HT-29 (cell line): ENCODE measurements around the gene SNRNP25. TPM values are rescaled to one million over a fixed set of nuclear protein-coding genes. Genes with fewer than 3 reads are reported as not detected.

Source experiments
- DNase-seq: peaks from one replicate; pipeline ENCODE4 v3.0.0-alpha.2; 2015; ENCODE audit warnings: low spot score
- total RNA-seq: library from RNA; depleted of rRNA; stranded (reverse); fragments of >200 nt; shearing (Covaris generic); gene quantifications from 2 replicates; pipeline ENCODE4 v1.2.3, GENCODE V29; 2014

The SNRNP25 gene
- total RNA-seq, 1 experiment from 2014 or later: 67.5 TPM

DNA sequence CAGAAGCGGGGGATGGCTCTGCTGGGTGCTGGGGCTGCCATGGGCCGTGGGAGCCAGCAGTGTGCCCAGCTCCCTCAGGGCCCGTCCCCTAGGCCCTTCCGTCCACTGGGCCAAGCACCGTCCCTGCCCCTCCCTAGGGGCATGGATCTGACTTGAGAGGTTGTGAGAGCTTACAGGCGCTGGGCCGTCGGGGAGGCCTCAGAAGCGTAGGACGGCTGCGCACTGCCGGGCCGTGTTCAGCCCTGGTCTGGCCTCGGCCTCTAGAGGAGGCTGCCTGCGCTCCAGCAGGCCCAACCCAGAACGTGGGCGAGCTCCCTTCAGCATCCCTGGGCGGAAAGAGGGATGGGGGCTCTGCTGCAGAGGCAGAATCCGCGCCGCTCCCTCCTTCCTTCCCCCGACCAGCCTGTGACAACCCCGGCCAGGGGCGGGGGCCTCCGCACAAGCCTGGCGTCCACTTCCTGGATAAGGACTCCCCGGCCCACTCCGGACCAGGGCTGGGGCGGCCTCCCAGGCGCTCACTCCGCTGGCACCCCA is 23.7 kb downstream of the SNRNP25 start:
- DNase-seq: peak; percentile 69

DNA sequence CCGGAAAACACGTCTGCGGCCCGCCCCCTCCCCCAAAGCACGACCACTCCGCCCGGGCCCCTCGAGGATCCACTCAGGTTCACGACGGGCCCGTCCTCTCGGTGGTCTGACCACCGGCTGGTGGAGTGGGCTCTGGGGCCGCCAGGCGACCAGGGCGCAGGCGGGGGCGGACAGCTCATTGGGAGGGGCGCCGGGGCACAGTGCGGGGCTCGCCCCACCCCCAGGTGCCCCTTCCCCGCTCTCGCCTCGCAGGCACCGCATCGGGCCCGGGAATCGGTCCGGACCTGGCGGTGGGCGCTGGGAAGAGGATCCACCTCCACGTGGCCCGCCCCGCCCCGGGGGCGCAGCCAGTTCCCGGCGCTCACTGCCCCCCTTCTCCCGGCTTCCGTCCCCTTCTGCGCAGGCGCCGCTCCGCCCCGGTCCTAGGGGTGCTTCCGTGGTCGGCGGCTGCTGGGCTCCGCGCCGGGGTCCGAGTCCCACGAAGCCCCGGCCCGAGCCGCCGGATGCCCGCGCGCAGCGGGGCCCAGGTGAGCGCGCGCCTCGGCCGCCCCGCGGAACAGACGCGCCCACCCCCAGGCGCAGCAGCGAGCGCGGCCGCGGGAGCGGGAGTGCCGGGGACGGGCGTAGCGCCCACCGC is 24.3 kb downstream of the SNRNP25 start, which contains the start of gene MPG:
TSS of gene MPG (plus strand) at position 419 of the 637 bp plus-strand sequence. CDS start at position 504, 85 bp downstream.
- DNase-seq: peak; percentile 79

GRCh38 chr16:78444-79150 is 25.0 kb downstream of the SNRNP25 start:
- DNase-seq: peak; percentile 45

DNA sequence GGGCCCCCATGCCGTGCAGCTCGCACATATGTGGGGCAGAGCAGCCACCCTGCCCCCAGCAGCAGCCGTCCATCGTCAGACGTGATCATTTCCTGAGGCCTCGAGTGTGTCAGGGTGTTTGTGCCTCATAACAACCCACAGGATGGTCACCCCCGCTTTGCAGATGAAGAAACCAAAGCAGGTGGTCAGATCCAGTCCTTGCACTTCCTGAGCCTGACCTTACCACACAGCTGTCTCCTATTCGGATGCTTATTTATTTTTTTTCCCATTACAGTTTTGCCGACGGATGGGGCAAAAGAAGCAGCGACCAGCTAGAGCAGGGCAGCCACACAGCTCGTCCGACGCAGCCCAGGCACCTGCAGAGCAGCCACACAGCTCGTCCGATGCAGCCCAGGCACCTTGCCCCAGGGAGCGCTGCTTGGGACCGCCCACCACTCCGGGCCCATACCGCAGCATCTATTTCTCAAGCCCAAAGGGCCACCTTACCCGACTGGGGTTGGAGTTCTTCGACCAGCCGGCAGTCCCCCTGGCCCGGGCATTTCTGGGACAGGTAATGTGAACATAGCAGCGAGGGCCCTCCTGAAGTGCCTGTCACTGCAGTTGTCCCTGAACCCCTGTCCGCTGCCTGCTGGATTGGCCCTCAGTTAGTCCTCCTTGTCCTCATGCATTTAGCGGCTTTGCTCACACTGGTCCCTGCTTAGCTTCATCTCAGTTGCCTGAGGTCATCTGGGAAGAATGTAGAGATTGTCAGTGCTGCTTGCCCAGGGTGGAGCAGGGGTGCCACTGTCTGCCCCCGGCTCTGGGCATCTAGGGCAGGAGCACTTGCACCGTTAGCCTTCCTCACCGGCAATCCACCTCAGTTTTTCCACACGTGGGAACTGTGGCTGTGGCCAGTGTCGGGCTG is 25.8 kb downstream of the SNRNP25 start:
- no peak for DNase-seq

DNA sequence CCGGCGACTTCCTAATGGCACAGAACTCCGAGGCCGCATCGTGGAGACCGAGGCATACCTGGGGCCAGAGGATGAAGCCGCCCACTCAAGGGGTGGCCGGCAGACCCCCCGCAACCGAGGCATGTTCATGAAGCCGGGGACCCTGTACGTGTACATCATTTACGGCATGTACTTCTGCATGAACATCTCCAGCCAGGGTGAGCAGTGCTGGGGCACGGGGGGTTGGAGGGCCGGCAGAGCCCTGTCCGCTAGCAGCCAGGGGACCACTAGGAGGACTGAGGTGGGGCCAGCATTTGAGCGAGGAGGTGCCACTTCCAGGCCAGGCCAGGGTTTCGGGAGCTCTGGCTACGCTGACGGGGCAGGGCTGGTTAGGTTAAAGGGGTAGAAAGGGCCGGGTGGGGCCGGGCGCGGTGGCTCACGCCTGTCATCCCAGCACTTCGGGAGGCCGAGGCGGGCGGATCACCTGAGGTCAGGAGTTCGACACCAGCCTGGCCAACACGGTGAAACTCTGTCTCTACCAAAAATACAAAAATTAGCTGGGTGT is 29.5 kb downstream of the SNRNP25 start:
- DNase-seq: no peak

- no peak for DNase-seq
Measured at GRCh38 chr16:83781-84615, 30.4 kb downstream of the SNRNP25 start.

DNA sequence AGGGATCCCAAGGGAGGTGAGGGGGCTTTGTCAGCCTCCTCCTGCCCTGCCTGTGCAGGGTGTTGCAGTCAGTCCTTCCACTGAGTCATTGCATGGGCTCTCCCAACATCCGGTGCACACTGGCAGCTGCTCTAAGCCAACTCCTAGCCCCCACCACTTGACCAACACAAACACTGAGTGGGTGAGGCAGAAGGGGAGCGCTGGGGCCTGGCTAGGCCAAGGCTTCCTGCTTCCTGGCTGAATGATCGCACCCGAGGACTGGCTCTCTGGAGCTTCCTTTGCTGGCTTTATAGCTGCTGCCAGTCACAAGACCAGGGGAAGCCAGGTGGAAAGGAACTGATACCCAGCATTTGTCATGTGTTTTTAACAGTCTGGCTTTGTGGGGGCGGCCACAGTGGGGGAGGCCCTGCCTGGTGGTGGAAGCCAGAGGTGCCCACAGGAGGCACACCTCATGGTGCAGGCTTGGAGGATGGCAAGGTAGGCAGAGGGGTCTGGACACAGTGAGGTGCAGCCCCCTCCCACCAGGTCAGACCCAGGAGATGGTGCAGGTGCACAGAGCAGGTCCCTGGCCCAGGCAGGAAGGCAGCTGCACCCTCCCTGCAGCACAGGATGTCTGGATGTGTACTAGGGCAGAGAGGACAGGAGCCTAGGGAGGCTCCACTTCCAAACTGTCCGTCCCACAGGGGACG is 31.2 kb downstream of the SNRNP25 start:
- DNase-seq: no peak

- DNase-seq: no peak
Measured at GRCh38 chr16:85407-85782, 31.8 kb downstream of the SNRNP25 start.

DNA sequence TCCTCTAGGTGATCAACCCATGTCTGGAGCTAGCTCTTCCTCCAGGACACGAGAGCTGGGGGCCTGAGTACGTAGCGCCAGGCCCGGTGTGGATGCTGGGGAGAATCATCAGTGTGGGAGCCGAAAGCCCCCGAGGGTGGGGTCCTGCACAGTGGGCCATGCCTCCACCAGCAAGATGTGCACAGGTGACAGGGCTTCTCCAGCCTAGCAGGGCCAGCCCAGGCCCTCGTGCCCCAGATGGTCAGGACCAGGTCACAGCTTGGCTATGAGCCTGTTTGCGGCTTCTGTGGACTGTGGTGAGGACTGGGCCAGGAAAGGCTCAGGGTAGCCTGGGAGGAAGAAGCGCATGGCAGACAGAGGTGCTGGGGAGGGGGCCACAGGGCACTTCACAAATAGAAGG is 32.2 kb downstream of the SNRNP25 start:
- DNase-seq: no peak

- DNase-seq: no peak
Measured at GRCh38 chr16:86483-86952, 32.9 kb downstream of the SNRNP25 start.

DNA sequence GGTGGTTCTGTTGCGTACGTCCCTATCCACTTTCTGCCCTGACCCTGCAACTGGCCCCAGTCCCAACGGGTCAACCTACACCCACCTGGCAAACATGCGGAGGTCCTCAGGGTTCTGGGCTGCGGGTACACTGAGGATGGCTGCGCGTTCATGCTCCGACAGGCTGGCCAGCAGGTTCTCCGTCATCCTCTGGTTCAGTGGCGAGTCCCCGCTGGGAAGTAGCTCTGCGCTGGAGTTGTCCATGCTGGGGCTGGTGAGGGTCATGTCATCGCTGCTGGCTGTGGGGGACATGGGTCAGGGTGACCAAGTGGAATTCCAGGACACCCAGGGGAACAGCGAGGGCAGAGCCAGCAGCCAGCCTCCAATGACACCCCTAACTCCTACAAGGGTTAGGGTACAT is 35.0 kb downstream of the SNRNP25 start:
- no peak for DNase-seq

DNA sequence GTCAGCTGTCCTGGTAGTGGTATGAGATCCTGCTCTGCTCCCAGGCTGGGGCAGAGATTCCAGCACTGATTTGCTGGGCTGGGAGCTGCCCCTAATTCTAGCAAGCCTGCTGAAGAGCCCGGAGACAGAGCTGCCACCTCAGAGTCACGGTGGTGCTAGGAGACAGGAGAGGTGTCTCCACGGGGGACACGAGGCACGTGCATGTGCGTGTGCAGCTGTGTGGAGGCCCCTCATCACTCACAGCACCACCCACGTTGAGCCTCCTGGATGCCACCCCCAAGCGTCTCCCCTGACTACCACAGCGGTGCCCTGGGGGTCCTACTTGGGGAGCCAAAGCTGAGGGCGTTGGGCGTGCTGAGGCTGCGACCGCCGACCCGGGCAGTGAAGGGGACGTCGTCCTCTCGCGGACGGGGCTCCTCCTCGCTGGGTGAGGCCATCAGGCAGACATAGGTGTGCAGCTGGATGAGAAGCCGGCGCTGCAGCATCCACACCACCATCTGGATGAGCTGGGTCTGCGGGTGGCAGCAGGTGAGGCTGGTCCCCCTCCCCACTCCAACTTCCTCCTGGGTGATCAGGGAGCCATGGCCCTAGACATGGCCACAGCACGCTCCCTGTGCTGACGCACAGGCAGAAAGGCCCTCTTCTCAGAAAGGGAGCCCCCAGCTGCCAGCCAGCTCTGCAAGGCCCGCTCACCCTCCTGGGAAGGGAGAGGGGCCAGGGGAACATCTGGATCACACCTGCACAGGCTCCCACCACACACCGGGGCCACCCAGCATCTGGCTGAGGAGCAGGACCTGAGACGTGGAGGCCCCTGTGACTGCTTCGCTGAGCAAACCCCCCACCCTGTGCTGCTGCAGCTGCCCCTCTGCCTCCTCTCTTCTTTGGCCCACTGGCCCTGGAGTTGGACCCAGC is 36.0 kb downstream of the SNRNP25 start:
- no peak for DNase-seq

- no peak for DNase-seq
Measured at GRCh38 chr16:91484-91883, 37.9 kb downstream of the SNRNP25 start.

- no peak for DNase-seq
Measured at GRCh38 chr16:92431-93339, 39.1 kb downstream of the SNRNP25 start.

GRCh38 chr16:94918-95265 is 41.3 kb downstream of the SNRNP25 start:
- DNase-seq: no peak

DNA sequence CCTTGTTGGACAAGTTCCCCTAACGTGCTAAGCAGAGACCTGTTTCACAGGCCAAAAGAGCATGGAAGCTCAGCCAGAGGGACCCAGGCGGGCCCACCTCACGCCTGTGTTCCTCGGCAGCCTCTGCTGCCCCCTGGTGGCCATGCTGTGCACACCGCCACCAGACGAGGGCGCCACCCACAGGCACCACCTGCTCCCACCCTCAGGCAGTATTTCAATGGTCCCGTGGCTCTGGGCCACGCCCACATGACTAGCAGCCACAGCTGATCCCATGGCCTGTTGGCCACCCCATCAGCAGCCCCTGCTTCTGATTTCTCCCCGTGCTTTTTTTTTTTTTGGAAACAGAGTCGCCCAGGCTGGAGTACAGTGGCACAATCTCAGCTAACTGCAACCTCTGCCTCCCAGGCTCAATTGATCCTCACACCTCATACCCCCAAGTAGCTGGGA is 43.3 kb downstream of the SNRNP25 start:
- peak; percentile 91 for DNase-seq

DNA sequence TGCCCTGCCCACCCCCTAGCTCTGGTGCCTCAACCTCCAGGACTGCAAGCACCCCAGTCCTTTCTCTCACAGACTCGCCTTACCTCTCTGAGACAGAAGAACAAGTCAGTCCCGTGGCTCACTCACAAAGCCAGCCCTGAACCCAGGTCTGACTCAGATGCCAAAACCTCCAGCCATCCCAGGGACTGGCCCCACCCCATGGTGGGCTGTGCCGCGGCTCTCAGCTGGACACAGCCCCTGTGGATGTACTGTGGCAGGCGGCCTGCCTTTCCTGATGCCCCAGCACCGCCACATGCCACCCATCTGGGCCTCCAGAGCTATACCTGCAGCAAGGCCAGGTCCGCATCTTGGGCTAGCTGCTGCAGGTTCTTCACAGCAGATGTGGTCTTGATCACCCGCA is 44.2 kb downstream of the SNRNP25 start:
- DNase-seq: no peak

DNA sequence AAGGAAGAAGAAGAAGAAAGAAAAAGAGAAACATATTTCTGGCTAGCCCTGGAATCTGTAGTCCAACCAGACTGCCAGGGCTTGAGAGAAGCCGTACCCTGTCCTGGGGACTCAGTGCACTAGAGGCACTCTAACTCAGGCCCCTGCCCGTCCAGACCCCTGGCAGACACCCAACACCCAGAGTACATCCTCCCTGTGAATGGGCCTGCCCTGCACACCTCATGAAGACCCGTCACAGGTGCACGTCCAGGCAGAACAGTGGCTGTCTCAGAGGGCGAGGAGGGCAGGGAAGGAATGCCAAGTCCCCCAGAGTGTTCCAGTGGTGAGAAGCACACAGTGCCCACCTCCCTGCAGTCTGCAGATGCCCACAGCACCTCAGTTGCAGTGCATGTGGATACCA is 47.4 kb downstream of the SNRNP25 start:
- DNase-seq: no peak
